GM12878 (cell line): Measurements from ENCODE around the gene BBS12. TPM values are rescaled to one million over a fixed set of nuclear protein-coding genes. Genes with fewer than 3 reads are reported as not detected.

Experiments
- ATAC-seq: fragments of 200-7000 bp; cut with Tn5 transposase; 3 replicates; pipeline ENCODE4 v1.9.1; 2020; ENCODE audit warnings: mild to moderate bottlenecking, moderate library complexity
- BruUV-seq: library from RNA; stranded (reverse); fragments of 400-500 nt; replicated peaks from 2 replicates; lab custom pipeline; 2021; lab: Mats Ljungman, UMichigan
- CTCF ChIA-PET: fragments of 300-600 bp; sonication (Branson Sonifier 250); formaldehyde crosslinking; extraction: SDS; loops from one replicate; lab custom pipeline; 2021; ENCODE audit warnings: inconsistent platforms; lab: Yijun Ruan, JAX
- POLR2A ChIA-PET: fragments of 350-600 bp; formaldehyde crosslinking; extraction: SDS; loops from one replicate; lab custom pipeline; 2021; ENCODE audit warnings: inconsistent platforms; lab: Charles Lee
- RAD21 ChIA-PET: fragments of 300-600 bp; sonication (Branson Sonifier 250); formaldehyde crosslinking; loops from one replicate; lab custom pipeline; 2023; ENCODE audit warnings: antibody characterized with exemption; ENCODE audit not compliant: unreplicated experiment; lab: Charles Lee
- SMC1A ChIA-PET: fragments of 300-600 bp; sonication (Branson Sonifier 250); formaldehyde crosslinking; loops from one replicate; lab custom pipeline; 2023; ENCODE audit not compliant: unreplicated experiment, uncharacterized antibody; lab: Charles Lee
- DNase-seq: peaks from one replicate; pipeline ENCODE4 v3.0.0-alpha.2; 2011; ENCODE audit warnings: low read depth, low spot score
- FAIRE-seq: peaks from 3 replicates; lab custom pipeline; 2011; peaks lifted over from hg19 to GRCh38; lab: Jason Lieb, UNC
- H2AFZ ChIP-seq: 2 replicates; pipeline ENCODE4 v1.6.0; 2011; ENCODE audit warnings: low read depth, low read length, control low read depth; ENCODE audit not compliant: control insufficient read depth
- H3K27ac ChIP-seq: 2 replicates; pipeline ENCODE4 v1.5.1; 2011; ENCODE audit warnings: control low read depth; ENCODE audit not compliant: control insufficient read depth, insufficient read depth
- H3K27me3 ChIP-seq, 2 experiments: replicated peaks in 1 of 2; 2 replicates each; pipeline versions ENCODE4 v1.6.0 to v1.6.1; 2011; ENCODE audit warnings: low read length in 1 of 2; ENCODE audit not compliant: control insufficient read depth in 2 of 2, insufficient read depth in 2 of 2
- H3K36me3 ChIP-seq, 2 experiments: 2 replicates each; pipeline ENCODE4 v1.5.1; 2011; ENCODE audit warnings: low read length in 1 of 2; ENCODE audit not compliant: control insufficient read depth in 2 of 2, insufficient read depth in 2 of 2
- H3K4me1 ChIP-seq: 2 replicates; pipeline ENCODE4 v1.6.1; 2011; ENCODE audit warnings: mild to moderate bottlenecking, low read length, moderate library complexity, mixed read lengths; ENCODE audit not compliant: control insufficient read depth, insufficient read depth
- H3K4me2 ChIP-seq: 2 replicates; pipeline ENCODE4 v1.6.0; 2011; ENCODE audit warnings: control low read depth; ENCODE audit not compliant: control insufficient read depth, insufficient read depth
- H3K4me3 ChIP-seq: fragments of 200-600 bp; sonication (generic); 2 replicates; pipeline ENCODE4 v1.5.1; 2016
- H3K79me2 ChIP-seq: 2 replicates; pipeline ENCODE4 v1.6.0; 2011; ENCODE audit warnings: low read length; ENCODE audit not compliant: control insufficient read depth, insufficient read depth
- H3K9ac ChIP-seq: 2 replicates; pipeline ENCODE4 v1.8.0; 2011; ENCODE audit warnings: low read length, control low read depth, mixed read lengths; ENCODE audit not compliant: control insufficient read depth, insufficient read depth
- H3K9me3 ChIP-seq: replicated peaks from 3 replicates; pipeline ENCODE4 v1.5.1; 2011; ENCODE audit warnings: mild to moderate bottlenecking, low read length; ENCODE audit not compliant: control insufficient read depth, insufficient read depth
- H4K20me1 ChIP-seq: 2 replicates; pipeline ENCODE4 v1.6.0; 2011; ENCODE audit not compliant: control insufficient read depth, insufficient read depth
- IRF4 ChIP-seq: IDR thresholded peaks from 2 replicates; pipeline ENCODE4 v1.6.1; 2011; ENCODE audit warnings: low read depth, low read length
- NR2C2 ChIP-seq: IDR thresholded peaks from 2 replicates; pipeline ENCODE4 v1.6.1; 2011; ENCODE audit warnings: borderline replicate concordance, low read depth; ENCODE audit not compliant: control insufficient read depth, insufficient read length
- PML ChIP-seq: IDR thresholded peaks from 2 replicates; pipeline ENCODE4 v1.6.1; 2012; ENCODE audit warnings: low read length, inconsistent platforms
- ZNF384 ChIP-seq: IDR thresholded peaks from 2 replicates; pipeline ENCODE4 v1.6.1; 2012; ENCODE audit warnings: low read depth, mild to moderate bottlenecking, low read length, improper control_type of control experiment, borderline replicate concordance
- WGBS: methylation state at CpG from one replicate; pipeline ENCODE4 v1.1.6; 2016; ENCODE audit warnings: low lambda C conversion rate; ENCODE audit not compliant: insufficient replicate concordance, insufficient coverage; ENCODE audit errors: missing lambda C conversion rate; 5-methylcytosine and 5-hydroxymethylcytosine counted together
- in situ Hi-C: fragments of 300-500 bp; cut with MboI; formaldehyde crosslinking; loops from 9 replicates; pipeline ENCODE4 v1.14.3; 2018; ENCODE audit warnings: mixed read lengths
- intact Hi-C: fragments of 100-400 bp; cut with micrococcal nuclease; formaldehyde crosslinking; loops from one replicate; pipeline ENCODE4 v1.14.2; 2022; ENCODE audit not compliant: unreplicated experiment
- polyA plus RNA-seq, 11 experiments: library from polyadenylated mRNA; depleted of rRNA in 4 of 11; unstranded in 6 of 11; stranded (reverse) in 5 of 11; fragments of >200 nt; fragmentation: Nextera tagmentation in 4 of 11; fragmentation: Illumina TruSeq in 1 of 11; extraction: Ambion mirVana in 4 of 11; extraction: Trizol in 1 of 11; gene quantifications; 1 replicate in 1 of 11; 2 replicates in 10 of 11; pipeline versions ENCODE4 v1.2.1 to v1.2.3, GENCODE V29; 2011 to 2016; ENCODE audit warnings: inconsistent platforms in 2 of 11, missing spikeins in 2 of 11, low read depth in 1 of 11
- total RNA-seq, 4 experiments: library from RNA; depleted of rRNA in 3 of 4; stranded (reverse); fragments of >200 nt in 3 of 4; fragmentation: Illumina TruSeq in 1 of 4; extraction: Trizol in 1 of 4; gene quantifications; 2 replicates each; pipeline versions ENCODE4 v1.2.1 to v1.2.3, GENCODE V29; 2013 to 2021
- TF ChIP-seq, protein P1 (sequence below): IDR thresholded peaks from 2 replicates; pipeline ENCODE4 v1.6.1; 2011; ENCODE audit warnings: borderline replicate concordance, low read depth, mild to moderate bottlenecking, moderate library complexity, mixed read lengths, low read length; ENCODE audit not compliant: insufficient read depth; ENCODE audit errors: extremely low read length
- TF ChIP-seq, protein P2 (sequence below): IDR thresholded peaks from 2 replicates; pipeline ENCODE4 v1.6.1; 2011; ENCODE audit warnings: low read depth, low read length, improper control_type of control experiment, borderline replicate concordance
- TF ChIP-seq, protein P3 (sequence below): fragments of 450-650 bp; IDR thresholded peaks from 2 replicates; pipeline ENCODE4 v1.6.1; 2016; ENCODE audit warnings: mild to moderate bottlenecking
- TF ChIP-seq, protein P4 (sequence below): fragments of 450-650 bp; IDR thresholded peaks from 2 replicates; pipeline ENCODE4 v1.6.1; 2017; ENCODE audit warnings: mild to moderate bottlenecking
- TF ChIP-seq, protein P5 (sequence below): fragments of 450-650 bp; IDR thresholded peaks from 2 replicates; pipeline ENCODE4 v1.6.1; 2016; ENCODE audit warnings: mild to moderate bottlenecking, moderate library complexity, borderline replicate concordance

Gene BBS12
- total and polyA plus RNA-seq, 10 of the 15 experiments (the other 5 are each of a cell fraction or from before 2014, with no cell fraction given), result 0.15 to 0.63 (median 0.42) TPM

DNA sequence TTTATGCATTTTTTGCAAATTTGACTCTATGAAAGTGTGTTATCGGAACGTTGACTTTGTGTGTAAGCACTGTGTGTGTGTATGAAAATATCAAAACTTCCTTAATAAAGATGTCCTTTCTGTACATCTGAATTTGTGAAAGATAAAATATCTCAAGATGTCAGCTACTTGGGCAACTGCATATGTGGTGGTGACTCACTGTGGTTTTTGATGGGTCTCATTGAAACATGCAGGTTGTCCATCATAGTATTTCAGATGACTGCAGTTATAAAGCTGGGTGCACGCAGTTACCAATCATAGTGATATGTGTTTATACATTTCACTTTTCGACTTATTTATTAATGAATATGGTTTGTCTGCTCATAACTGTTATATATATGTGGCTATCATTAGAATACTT is 19.7 kb upstream of the BBS12 start (continued):
- TF ChIP-seq, protein P1, sequence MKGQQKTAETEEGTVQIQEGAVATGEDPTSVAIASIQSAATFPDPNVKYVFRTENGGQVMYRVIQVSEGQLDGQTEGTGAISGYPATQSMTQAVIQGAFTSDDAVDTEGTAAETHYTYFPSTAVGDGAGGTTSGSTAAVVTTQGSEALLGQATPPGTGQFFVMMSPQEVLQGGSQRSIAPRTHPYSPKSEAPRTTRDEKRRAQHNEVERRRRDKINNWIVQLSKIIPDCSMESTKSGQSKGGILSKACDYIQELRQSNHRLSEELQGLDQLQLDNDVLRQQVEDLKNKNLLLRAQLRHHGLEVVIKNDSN, result no peak
- TF ChIP-seq NR2C2, result no peak
- no peak for TF ChIP-seq IRF4

DNA sequence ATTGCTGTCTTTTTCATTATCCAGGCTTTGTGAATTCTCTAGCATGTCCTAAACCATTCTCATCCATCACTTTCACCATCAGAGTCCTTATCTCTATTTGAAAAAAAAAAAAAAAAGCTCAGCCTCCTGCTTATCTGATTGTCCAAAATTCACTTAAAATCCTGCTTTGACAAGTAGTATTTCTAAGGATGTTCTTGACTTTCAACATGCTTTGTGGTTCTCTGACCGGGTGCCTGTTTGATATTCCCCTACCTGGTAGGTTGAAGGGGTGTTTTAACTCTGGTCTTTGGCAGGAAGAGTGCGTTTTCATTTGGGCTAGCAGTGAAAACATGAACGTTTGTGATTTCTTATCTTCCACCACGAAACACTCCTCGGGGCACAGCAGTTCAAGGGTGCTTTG is 17.3 kb upstream of the BBS12 start:
- ChIA-PET CTCF (interaction anchor here (1.0 to 5.2 kb wide), 4 partner anchors 8 to 199 kb away, joined by 3 to 55 read pairs (median 3); no protein-coding TSS in a partner anchor), POLR2A (interaction anchor here (0.6 kb wide), 1 partner anchor 206 kb away, joined by 4 read pairs; no protein-coding TSS in a partner anchor), RAD21 (no interaction called here)

More for the DNA sequence above, 17.3 kb upstream of the BBS12 start:
- no peak overlapping the region for H3K27ac ChIP-seq
- no peak overlapping the region for H3K4me3 ChIP-seq
- no peak overlapping the region for H3K4me2 ChIP-seq
- no peak for ATAC-seq
- no peak overlapping the region for H2AFZ ChIP-seq
- no peaks in the 10 kb centered on the region for H3K79me2 ChIP-seq
- intact Hi-C loops, result loop anchor here (5.0 kb wide), 1 partner anchor 58 kb away; no protein-coding TSS in a partner anchor
- SMC1A ChIA-PET, result interaction anchor here (0.6 kb wide), 1 partner anchor 55 kb away, joined by 3 read pairs; no protein-coding TSS in a partner anchor
- no peak for DNase-seq
- no peak overlapping the region for H3K9ac ChIP-seq
- peaks cover 13% of the 10 kb centered on the region; the same call in 1 of the 2 replicates for H3K4me1 ChIP-seq
- WGBS, result 32% methylated on average over 5 of the region's 5 CpGs
- in situ Hi-C loops, result no loop called here
- no peak for FAIRE-seq
- TF ChIP-seq ZNF384 (no peak), PML (no peak)
- TF ChIP-seq, protein P2, sequence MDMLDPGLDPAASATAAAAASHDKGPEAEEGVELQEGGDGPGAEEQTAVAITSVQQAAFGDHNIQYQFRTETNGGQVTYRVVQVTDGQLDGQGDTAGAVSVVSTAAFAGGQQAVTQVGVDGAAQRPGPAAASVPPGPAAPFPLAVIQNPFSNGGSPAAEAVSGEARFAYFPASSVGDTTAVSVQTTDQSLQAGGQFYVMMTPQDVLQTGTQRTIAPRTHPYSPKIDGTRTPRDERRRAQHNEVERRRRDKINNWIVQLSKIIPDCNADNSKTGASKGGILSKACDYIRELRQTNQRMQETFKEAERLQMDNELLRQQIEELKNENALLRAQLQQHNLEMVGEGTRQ, result no peak
- TF ChIP-seq, protein P3, sequence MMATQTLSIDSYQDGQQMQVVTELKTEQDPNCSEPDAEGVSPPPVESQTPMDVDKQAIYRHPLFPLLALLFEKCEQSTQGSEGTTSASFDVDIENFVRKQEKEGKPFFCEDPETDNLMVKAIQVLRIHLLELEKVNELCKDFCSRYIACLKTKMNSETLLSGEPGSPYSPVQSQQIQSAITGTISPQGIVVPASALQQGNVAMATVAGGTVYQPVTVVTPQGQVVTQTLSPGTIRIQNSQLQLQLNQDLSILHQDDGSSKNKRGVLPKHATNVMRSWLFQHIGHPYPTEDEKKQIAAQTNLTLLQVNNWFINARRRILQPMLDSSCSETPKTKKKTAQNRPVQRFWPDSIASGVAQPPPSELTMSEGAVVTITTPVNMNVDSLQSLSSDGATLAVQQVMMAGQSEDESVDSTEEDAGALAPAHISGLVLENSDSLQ, result no peak
- TF ChIP-seq, protein P4, sequence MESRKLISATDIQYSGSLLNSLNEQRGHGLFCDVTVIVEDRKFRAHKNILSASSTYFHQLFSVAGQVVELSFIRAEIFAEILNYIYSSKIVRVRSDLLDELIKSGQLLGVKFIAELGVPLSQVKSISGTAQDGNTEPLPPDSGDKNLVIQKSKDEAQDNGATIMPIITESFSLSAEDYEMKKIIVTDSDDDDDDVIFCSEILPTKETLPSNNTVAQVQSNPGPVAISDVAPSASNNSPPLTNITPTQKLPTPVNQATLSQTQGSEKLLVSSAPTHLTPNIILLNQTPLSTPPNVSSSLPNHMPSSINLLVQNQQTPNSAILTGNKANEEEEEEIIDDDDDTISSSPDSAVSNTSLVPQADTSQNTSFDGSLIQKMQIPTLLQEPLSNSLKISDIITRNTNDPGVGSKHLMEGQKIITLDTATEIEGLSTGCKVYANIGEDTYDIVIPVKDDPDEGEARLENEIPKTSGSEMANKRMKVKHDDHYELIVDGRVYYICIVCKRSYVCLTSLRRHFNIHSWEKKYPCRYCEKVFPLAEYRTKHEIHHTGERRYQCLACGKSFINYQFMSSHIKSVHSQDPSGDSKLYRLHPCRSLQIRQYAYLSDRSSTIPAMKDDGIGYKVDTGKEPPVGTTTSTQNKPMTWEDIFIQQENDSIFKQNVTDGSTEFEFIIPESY, result no peak
- TF ChIP-seq, protein P5, sequence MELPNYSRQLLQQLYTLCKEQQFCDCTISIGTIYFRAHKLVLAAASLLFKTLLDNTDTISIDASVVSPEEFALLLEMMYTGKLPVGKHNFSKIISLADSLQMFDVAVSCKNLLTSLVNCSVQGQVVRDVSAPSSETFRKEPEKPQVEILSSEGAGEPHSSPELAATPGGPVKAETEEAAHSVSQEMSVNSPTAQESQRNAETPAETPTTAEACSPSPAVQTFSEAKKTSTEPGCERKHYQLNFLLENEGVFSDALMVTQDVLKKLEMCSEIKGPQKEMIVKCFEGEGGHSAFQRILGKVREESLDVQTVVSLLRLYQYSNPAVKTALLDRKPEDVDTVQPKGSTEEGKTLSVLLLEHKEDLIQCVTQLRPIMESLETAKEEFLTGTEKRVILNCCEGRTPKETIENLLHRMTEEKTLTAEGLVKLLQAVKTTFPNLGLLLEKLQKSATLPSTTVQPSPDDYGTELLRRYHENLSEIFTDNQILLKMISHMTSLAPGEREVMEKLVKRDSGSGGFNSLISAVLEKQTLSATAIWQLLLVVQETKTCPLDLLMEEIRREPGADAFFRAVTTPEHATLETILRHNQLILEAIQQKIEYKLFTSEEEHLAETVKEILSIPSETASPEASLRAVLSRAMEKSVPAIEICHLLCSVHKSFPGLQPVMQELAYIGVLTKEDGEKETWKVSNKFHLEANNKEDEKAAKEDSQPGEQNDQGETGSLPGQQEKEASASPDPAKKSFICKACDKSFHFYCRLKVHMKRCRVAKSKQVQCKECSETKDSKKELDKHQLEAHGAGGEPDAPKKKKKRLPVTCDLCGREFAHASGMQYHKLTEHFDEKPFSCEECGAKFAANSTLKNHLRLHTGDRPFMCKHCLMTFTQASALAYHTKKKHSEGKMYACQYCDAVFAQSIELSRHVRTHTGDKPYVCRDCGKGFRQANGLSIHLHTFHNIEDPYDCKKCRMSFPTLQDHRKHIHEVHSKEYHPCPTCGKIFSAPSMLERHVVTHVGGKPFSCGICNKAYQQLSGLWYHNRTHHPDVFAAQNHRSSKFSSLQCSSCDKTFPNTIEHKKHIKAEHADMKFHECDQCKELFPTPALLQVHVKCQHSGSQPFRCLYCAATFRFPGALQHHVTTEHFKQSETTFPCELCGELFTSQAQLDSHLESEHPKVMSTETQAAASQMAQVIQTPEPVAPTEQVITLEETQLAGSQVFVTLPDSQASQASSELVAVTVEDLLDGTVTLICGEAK, result no peak
- TF ChIP-seq, protein P1, result no peak
- no TSS peak for BruUV-seq
- H3K36me3 ChIP-seq, result no peaks in the 10 kb centered on the region
- H3K27me3 ChIP-seq, result no peaks in the 10 kb centered on the region
- H4K20me1 ChIP-seq, result no peaks in the 10 kb centered on the region
- H3K9me3 ChIP-seq, result no peaks in the 10 kb centered on the region
